Stimulated activated CD8-positive, alpha-beta memory T cell treated with anti-CD3 and anti-CD28 coated beads, Interleukin-12 subunit alpha, Interleukin-12 subunit beta, amount 100 ng/mL, for 1 hour (primary cell): ENCODE measurements around the gene TLL1.

Experiments used
- DNase-seq: peaks from one replicate; pipeline ENCODE4 v3.0.0-alpha.2; 2020; ENCODE audit warnings: low read depth

TLL1 gene

DNA sequence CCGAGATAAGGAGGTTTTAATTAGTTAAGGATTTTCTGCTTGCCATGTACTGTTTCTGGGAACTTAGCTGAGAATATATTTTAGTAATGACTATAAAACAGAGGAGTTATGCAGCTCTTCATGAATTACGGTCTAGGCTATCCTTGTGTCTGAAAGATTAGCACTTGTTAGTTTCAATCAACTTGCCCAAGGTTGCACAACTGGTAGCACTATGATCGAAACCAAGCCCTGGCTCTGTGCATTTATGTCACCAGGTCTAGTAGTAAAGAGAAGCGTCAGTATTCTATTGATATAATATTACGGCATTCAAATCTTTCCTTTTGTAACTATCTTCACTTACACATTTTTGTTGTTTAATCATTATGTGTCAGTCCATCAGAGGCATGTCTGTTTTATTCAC lies 176.0 kb downstream of the TLL1 start:
- DNase-seq = no peak

DNA sequence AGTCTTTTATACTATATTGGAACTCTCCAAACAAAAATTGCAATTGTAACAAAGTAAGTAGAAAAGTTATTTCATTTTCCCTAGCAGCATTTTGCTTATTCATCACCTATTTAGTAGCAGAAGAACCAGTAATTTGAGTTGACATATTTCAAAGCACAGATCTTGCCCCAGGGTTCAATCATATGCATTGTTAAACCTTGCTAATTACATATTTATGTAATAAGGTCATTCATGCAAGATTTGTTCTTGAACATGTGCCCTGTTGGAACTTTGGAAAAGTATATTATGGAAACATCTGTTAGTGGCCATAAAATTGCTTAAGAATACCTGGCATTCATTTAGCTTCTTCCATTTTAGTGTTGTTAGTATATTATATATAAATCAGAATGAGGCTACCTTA lies 191.7 kb downstream of the TLL1 start:
- DNase-seq = no peak

DNA sequence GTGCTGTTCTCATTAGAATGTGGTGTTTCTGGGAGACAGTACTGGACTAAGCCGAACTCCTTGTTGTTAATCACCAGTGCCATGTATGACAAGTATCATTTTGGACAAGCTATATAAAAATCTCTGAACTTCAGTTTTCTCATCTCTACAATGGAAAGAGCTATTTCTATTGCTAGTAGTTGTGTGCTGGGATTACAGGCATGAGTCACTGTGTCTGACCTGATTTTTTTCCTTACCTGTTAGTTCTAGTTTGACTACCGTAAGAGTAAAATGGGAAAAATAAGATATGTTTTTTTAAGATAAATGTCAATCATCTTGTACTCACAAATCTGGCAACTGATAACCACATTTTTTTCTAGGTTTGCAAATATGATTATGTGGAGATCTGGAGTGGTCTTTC lies 192.3 kb downstream of the TLL1 start:
- no peak for DNase-seq

DNA sequence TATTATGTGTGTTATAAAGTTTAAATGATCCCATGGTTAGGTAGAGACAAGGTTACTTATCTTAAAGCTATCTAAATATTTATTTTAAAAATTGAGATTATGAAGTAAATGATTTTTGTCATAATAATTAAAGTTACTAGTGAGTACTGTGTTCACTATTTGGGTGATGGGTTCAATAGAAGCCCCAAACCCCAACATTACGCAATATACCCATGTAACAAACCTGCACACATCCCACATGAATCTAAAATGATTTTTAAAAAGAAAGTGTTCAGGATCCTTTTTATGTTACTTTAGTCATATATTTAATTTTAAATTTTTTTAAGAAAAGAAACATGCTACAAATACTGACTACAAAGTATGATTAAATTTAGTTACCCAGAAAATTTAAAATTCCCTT lies 193.9 kb downstream of the TLL1 start:
- DNase-seq = no peak

DNA sequence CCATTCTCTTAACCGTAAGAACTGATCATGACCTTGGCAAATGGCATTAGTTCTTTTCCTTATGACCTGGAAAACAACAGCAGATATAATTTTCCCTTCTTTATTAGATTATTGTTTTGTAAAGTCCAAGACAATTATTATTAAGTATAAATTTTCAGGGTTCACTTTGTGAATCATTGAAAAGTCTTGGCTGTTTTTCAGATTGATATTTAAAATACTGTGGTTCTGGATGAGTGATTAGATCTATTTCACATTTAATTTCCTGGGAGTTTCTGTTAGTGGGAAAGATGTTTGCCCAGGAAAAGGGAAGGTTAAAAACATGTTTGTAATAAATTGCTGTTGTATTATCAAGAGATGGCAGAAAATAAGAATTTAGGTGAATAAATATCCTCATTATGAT lies 194.9 kb downstream of the TLL1 start:
- no peak for DNase-seq

DNA sequence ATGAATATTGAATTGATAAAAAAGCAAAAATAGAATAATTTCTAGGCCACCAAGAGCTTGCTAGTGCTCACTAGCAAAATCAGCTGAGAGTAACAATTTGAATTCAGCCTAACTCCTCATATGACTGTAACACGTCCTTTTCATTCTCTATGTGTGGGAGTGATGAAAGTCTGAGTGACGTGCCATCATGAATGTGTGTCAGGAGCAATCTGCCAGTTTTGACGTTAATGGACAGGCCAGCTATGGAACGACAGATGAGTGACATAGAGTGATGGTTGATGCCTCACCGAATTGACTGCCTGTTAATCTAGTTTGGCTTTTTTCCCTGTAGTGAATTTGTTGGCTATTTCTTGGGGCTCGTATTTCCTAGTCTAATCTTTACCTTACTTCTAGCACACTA lies 200.7 kb downstream of the TLL1 start:
- no peak for DNase-seq

DNA sequence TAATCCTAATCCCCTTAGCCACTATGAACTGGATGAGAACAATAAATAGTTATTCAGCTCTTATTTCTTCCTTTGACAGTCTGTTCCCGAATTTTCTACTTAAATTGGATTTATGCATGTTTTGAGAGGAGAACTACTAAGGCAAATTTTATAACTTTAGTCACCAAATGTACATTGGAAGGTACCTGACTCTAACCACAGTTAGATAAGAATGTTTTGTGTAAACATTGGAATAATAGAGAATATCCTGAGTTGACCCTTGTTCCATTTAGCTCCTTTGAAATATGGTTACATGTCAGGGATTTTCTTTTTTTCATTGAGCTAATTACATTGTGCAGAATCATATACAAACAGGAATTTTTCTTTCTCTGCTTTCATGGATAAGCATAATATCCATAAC lies 202.6 kb downstream of the TLL1 start:
- no peak for DNase-seq

DNA sequence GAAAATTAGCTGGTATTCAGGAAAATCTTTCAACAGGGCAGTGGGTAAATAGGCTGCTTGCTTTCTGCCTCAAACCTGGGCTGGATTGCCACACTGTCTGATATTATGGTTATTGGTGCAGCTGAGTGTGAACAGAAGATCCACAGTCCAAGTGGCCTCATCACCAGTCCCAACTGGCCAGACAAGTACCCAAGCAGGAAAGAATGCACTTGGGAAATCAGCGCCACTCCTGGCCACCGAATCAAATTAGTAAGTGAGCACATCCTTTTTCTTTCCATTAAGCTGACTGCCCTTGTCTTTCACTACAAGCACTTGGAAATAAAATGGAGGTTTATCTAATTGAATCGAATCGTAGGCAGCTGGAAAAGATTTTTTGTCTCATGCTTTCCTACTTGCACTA lies 204.7 kb downstream of the TLL1 start:
- DNase-seq = no peak

DNA sequence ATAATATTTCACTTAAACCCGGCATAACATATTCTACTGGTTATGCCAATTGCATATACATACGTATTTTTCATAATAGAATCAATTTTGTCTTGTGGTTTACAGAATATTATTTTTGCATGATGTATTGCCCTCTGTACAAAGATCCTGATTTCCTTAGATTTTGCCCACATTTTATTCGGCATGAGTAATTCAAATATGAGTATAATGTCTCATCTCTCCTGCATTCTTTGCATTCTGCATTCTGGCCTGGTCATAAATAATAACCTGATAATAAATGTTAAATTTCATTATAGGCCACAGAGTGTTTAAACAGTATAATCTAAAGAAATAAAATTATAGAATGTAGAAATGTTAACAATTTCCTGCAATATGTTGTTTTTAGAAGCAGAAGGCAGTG lies 205.3 kb downstream of the TLL1 start:
- no peak for DNase-seq

DNA sequence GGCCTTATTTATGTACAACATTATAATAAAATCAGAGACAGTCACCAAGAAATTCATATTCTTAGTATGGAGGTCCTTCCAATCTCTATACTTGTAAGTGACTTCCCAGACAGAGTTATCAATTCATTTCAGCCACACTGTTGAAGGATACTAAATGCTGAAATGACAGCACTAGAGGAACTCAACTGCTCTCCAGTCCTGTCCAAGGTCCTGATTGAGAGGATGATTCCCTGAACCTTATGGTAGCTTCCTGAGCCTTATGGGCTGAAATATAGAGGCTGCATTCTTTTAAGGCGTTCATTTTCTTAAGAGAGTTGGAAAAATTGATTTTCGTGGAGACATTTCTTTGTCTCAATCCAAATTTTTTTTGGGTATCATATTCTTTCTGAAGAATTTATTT lies 205.9 kb downstream of the TLL1 start:
- no peak for DNase-seq

DNA sequence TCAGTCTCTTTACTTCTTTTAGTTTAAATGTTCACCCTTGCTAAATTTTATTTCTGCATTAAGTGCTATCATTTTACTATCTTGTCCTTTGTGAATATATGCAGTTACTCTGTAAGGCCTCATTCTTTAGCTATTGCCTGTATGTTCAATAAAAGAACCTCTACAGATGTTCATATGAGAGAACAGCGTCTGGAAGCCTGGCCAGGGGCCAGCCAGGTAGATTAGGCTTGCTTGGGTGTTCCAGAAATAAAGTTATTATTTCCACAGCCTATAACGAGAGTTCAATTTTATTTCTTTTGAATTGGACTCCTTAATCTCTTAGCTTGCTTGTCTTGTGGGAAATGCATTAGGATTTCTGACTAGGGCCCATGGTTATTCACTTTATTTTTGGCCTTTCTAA lies 214.5 kb downstream of the TLL1 start:
- no peak for DNase-seq

DNA sequence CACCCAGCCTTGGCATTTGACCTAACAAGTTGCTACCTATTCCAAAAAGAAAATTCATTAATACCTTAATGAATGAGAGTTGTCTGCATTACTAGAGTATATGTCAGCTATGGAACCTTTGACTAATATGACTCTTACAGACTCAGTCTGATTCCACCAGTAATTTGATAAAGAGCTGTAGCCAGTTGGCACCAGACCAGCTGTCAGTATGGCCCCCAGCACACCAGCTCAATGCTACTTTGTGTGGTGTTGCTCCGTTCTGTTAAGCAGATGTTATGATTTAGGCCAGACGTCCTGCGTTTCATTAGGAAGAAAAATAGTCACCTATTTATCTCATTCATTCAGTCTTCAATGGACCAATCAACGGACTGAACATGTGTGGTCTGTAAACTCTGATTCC lies 215.5 kb downstream of the TLL1 start:
- no peak for DNase-seq

DNA sequence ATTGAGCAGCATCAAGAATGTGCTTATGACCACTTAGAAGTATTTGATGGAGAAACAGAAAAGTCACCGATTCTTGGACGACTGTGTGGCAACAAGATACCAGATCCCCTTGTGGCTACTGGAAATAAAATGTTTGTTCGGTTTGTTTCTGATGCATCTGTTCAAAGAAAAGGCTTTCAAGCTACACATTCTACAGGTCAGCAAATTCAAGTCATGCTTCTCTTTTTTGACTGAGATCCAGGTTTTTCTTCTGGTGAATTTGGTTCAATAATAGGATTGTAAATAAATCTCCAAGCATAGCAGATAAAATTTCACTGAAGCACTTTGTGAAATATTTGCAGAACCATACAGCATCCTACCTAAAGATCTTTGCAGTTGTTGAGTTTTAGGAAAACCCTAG lies 218.1 kb downstream of the TLL1 start:
- no peak for DNase-seq

DNA sequence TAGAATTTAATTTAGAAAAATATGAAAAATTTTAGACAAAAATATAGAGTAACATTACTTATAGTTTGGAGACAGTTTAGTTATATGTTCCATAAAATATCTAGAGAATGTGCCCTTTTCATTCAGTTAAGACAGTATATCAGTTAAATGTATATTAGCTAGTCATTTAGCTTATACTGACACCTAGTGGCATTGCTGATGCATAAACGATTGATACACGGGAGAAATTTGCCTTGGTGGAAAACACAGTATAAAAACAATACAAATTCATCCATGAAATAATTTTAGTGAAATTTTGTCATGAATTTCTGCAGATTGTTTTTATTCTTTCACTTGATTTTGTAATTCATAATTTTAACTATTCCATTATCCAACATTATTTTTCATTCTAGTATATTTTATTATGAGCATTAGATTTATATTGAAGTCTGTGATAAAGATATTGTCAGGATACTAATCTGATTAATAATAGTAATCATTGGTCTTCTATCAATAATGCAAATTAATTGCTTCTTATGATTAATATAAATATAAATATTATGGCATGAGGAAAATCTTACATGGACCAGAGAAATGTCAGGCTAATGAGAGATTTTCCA lies 219.0 kb downstream of the TLL1 start:
- DNase-seq = no peak

DNA sequence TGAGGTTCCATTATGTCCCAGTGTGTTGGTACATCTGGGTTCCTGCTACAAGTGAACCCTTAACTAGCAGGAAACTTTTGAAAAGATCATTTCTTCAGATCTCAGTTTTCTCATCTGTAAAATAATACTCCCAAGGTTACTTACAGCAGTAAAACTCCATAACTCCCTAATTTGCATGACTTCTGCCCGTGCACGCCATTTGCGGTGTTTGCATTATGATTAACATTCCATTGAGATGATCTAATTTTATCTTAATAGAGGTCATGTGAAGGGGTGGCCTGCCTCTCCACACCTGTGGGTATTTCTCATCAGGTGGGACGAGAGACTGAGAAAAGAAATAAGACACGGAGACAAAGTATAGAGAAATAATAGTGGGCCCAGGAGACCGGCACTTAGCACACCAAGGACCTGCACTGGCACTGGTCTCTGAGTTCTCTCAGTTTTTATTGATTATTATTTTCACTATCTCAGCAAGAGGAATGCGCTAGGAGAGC lies 219.8 kb downstream of the TLL1 start:
- DNase-seq = no peak

DNA sequence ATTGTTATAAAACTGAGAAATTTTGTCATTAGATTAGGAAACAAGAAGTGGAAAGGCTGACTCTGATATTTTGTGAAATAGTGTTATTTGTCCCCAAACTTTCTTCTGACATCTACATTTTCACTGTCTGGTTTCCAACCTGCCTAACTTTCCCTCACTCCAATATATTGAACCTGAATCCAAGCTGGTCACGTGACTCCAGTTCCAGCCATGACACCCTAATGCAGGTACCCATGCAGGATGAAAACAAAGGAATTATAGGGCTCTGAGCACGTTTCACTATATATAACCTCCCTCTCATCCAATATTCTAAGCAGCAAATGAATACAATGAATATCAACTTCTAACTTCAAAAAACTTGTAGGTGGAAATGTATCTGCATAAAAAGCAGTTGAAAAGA lies 231.6 kb downstream of the TLL1 start:
- DNase-seq = no peak

DNA sequence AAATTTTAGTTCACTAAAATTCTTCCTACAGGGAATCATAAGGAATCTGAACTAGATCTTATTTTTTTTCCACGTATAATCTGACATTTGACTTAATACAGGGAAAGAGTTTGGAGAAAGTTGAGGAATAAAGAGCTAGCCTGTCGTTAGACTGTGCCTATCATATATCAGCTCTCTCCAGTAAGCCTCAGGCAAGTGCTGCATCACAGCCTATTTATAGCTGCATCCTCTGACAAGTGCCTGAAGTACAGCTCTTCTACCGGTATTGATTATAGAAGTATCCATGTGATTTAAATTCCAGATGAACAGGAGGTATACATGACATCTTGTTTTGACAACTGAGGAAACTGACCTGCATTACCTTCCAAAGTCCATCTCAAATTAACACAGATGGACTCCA lies 248.9 kb downstream of the TLL1 start:
- DNase-seq = no peak

DNA sequence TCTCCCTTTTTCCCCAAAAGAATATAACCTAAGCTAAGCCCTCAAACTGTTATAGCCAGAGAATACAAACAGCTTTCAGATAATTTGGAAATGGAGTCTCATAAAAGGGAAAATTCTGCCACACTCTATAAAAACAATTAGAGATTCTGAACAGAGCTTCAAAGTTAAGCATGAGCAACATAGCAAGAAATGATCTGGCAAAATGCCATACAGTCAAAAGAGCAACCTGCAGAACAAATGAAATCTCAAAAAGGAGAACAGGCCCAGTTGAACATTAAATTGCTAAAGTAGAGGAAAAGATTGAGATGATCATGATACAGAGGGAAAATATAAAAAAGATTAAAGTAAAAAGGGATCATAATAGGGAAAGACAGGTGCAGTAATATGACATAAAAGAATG lies 250.5 kb downstream of the TLL1 start:
- no peak for DNase-seq

DNA sequence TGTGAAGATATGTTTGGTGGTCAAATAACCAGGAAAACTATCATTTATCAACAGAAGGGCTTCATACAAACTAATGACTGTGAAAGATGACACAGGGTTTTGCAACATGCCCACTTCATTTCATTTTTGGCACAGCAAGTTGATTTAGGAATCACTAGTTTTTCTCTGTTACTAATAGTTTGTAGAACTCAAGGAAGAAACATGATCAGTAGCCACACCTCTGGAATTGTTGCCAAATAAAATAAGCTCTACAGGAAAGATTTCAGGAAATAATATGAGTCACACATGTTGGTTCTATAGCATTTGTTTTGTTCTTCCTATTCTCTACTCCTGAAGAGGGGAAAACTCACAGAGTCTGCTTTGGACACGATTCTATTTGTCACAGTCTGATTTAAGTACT lies 255.4 kb downstream of the TLL1 start:
- no peak for DNase-seq

DNA sequence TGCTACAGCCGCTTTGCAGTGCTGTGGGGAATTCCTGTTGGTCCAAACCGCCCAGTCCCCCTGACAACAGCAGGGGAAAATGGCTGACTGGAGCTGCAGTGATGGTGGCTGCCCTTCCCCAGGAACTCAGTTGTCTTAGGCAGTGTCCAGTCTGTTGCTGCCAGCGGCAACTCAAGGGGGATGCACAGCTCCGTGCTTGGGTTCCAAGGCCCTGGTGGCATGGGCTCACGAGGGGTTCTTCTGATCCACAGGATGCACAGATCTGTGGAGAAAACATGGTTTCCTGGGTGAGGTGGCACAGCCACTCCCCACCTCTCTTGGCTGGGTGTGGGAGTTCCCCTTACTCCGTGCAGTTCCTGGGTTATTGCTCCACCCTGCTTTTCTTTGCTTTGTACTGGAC lies 261.2 kb downstream of the TLL1 start:
- DNase-seq = no peak

DNA sequence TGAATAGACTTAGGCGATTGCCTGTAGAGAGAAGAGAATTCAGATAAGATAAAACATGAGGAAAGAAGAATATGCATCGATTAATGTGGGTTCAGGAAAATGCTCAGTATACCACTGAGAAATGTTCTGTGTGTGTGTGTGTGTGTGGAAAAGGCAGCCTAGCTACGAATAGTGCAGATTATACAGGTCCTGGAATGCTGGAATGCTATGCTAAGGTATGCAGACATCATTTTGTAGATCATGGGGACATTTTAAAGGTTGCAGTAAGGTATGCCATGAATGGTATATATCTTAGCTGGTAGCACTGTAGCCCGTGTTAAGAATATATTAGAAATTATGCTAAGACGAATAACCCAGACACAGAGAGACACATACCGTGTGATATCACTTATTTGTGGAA lies 267.9 kb downstream of the TLL1 start:
- DNase-seq = no peak

DNA sequence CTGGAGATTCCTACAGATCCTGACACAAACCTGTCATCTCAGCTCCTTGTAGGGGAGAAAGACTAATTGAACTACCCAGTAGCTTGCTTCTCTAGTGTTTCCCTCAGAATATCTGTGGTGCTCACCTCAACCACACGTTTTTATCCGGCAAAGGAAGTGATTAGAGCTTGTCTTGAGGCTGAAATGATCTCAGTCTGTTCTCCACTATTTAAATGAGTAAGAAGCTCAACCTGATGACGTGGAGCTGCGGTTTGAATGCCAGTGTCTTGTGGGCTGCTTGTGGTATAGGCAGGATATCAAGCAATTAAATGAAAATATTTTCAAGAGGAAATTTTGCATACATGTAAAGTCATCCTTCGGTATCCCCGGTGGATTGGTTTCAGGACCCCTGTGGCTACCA lies 270.2 kb downstream of the TLL1 start:
- no peak for DNase-seq

DNA sequence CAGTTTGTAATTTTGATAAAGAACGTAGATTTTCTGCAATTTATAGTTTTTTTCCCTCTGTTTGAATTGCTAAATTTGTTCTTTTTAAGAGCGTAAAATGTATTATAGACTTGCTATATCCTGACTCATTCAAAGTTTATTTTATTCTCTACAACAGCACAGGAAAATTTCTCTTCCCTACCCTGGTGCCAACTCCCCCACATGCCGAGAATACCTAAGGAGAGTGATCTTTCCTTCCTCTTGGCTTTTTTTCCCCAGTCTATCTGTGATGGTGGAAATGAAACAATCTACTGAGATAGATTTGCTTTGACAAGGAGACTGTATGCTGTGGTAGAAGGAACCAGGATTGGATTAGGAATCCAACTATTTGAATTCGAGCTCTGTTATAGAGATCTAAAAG lies 271.6 kb downstream of the TLL1 start:
- DNase-seq = no peak

DNA sequence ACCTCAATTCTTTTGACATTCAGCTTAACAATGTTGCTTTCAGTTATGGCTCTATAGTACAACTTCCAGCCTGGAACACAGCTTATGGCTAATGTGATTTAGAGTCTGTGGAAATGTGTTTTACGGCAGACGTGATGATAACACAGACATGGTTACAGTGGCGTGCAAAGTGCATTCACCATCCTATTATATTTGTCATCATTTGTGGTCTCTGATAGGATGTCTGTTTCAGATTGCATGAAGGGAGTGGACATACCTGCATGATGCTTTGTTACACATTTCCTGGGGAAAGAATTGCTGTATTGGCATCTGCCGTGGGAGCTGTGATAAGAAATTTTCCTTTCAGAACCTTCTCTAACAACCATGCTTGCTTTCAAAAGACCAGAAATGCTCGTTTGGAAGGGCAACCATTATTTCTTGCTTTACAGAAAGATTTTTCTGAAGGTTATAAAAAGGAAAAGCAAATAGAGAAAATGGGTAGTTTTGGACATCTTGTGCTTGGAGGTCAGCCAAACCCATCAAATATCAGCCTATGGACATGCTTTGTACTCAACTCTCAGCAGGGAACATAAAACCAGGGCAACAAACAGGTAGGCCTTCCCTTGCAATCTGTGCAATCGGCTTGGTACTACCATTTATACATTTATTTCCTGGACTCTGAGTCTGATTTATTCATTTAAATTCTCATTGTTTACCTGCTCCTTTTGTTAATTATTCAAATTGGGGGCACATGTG lies 273.9 kb downstream of the TLL1 start:
- no peak for DNase-seq
